ENCODE data around the gene SLC13A2.

GRCh38 chr17:28470914-28471366 is 2.5 kb upstream of the SLC13A2 start:
- TF ChIP-seq POLR2A (IDR thresholded peaks at IDR 0.05; ENCODE audit: low read length) (no peak), GATA1 (IDR thresholded peaks at IDR 0.05; ENCODE audit: low read depth, low read length) (no peak)
